HepG2 (cell line): Measurements from ENCODE around the gene ZBTB18. TPM values are rescaled to one million over a fixed set of nuclear protein-coding genes. Genes with fewer than 3 reads are reported as not detected.

Source experiments
- ATAC-seq: fragments of 200-7000 bp; cut with Tn5 transposase; 3 replicates; pipeline ENCODE4 v1.9.1; 2020; ENCODE audit warnings: mild to moderate bottlenecking, moderate library complexity
- BruUV-seq: library from RNA; stranded (reverse); fragments of 400-500 nt; replicated peaks from 2 replicates; lab custom pipeline; 2021; lab: Mats Ljungman, UMichigan
- CTCF ChIA-PET: fragments of 300-600 bp; formaldehyde crosslinking; extraction: SDS; loops from one replicate; lab custom pipeline; 2021; ENCODE audit warnings: low total read pairs, inconsistent platforms, low intra/inter-chr PET ratio; lab: Yijun Ruan, JAX
- POLR2A ChIA-PET: fragments of 350-600 bp; sonication (Branson Sonifier 250); formaldehyde crosslinking; loops from one replicate; lab custom pipeline; 2020; ENCODE audit warnings: antibody characterized with exemption, inconsistent platforms; lab: Yijun Ruan, JAX
- DNase-seq: peaks from one replicate; pipeline ENCODE4 v3.0.0-alpha.2; 2015; ENCODE audit warnings: low spot score
- FAIRE-seq: peaks from 3 replicates; lab custom pipeline; 2011; peaks lifted over from hg19 to GRCh38; lab: Jason Lieb, UNC
- H2AFZ ChIP-seq: one replicate; pipeline ENCODE4 v1.6.1; 2011; ENCODE audit warnings: low read length, inconsistent platforms
- H3K27ac ChIP-seq: fragments of 300-600 bp; 3 replicates; pipeline ENCODE4 v1.8.0; 2011; ENCODE audit warnings: mixed run types, mild to moderate bottlenecking, mixed read lengths, low read length, inconsistent platforms; ENCODE audit not compliant: insufficient read depth; ENCODE audit errors: extremely low read length
- H3K27me3 ChIP-seq, 2 experiments: fragments of 200-600 bp in 1 of 2; 2 replicates in 1 of 2; 3 replicates in 1 of 2; pipeline versions ENCODE4 v1.6.0 to v1.8.0; 2011; ENCODE audit warnings: low read length in 2 of 2, mild to moderate bottlenecking in 2 of 2, moderate library complexity in 2 of 2, inconsistent platforms in 1 of 2; ENCODE audit not compliant: insufficient read depth in 2 of 2, control insufficient read depth in 1 of 2
- H3K36me3 ChIP-seq, 2 experiments: fragments of 200-600 bp in 1 of 2; replicated peaks in 1 of 2; 2 replicates in 1 of 2; 3 replicates in 1 of 2; pipeline versions ENCODE4 v1.5.1 to v1.8.0; 2011; ENCODE audit warnings: low read length in 2 of 2, inconsistent platforms in 1 of 2; ENCODE audit not compliant: insufficient read depth in 2 of 2, control insufficient read depth in 1 of 2
- H3K4me1 ChIP-seq: 2 replicates; pipeline ENCODE4 v1.5.1; 2012; ENCODE audit warnings: low read length, inconsistent platforms; ENCODE audit not compliant: insufficient read depth
- H3K4me2 ChIP-seq: 2 replicates; pipeline ENCODE4 v1.6.0; 2011; ENCODE audit warnings: low read depth, low read length, inconsistent platforms
- H3K4me3 ChIP-seq, 3 experiments: fragments of 200-600 bp in 1 of 3; sonication (generic), shearing (Covaris generic) in 1 of 3; replicated peaks in 1 of 3; 2 replicates each; pipeline ENCODE4 v1.5.1; 2011 to 2016; ENCODE audit warnings: low read length in 3 of 3, inconsistent platforms in 2 of 3, low read depth in 2 of 3, mild to moderate bottlenecking in 2 of 3, control low read depth in 1 of 3, mixed read lengths in 1 of 3; ENCODE audit not compliant: insufficient read depth in 1 of 3
- H3K79me2 ChIP-seq: one replicate; pipeline ENCODE4 v1.6.1; 2011; ENCODE audit warnings: low read length, inconsistent platforms; ENCODE audit not compliant: insufficient read depth
- H3K9ac ChIP-seq: 2 replicates; pipeline ENCODE4 v1.6.0; 2011; ENCODE audit warnings: mild to moderate bottlenecking, low read depth, low read length, inconsistent platforms; ENCODE audit not compliant: insufficient read depth
- H3K9me3 ChIP-seq: 2 replicates; pipeline ENCODE4 v1.5.1; 2012; ENCODE audit warnings: mild to moderate bottlenecking, low read length
- H4K20me1 ChIP-seq: 2 replicates; pipeline ENCODE4 v1.6.0; 2011; ENCODE audit warnings: inconsistent platforms, mild to moderate bottlenecking, low read length, moderate library complexity; ENCODE audit not compliant: insufficient read depth
- CREB3 ChIP-seq: sonication (generic); formaldehyde crosslinking; IDR thresholded peaks from 2 replicates; pipeline ENCODE4 v1.5.0; 2020; ENCODE audit warnings: missing genetic modification reagents
- HES4 ChIP-seq: sonication (generic); formaldehyde crosslinking; IDR thresholded peaks from 2 replicates; pipeline ENCODE4 v1.9.0; 2021; ENCODE audit warnings: mild to moderate bottlenecking, missing genetic modification reagents, borderline replicate concordance
- HNF4G ChIP-seq, 2 experiments: sonication (generic) in 1 of 2; formaldehyde crosslinking in 1 of 2; IDR thresholded peaks; 2 replicates each; pipeline versions ENCODE4 v1.4.0 to v1.6.1; 2011 to 2020; ENCODE audit warnings: borderline replicate concordance in 2 of 2, low read depth in 2 of 2, mild to moderate bottlenecking in 2 of 2, low read length in 1 of 2, missing genetic modification reagents in 1 of 2, moderate library complexity in 1 of 2
- MAFF ChIP-seq: IDR thresholded peaks from 2 replicates; pipeline ENCODE4 v1.6.1; 2011; ENCODE audit warnings: low read depth, low read length, improper control_type of control experiment
- MAZ ChIP-seq, 2 experiments: sonication (generic) in 1 of 2; formaldehyde crosslinking in 1 of 2; IDR thresholded peaks; 2 replicates each; pipeline versions ENCODE4 v1.5.0 to v1.6.1; 2012 to 2020; ENCODE audit warnings: low read depth in 2 of 2, mild to moderate bottlenecking in 2 of 2, borderline replicate concordance in 1 of 2, improper control_type of control experiment in 1 of 2, low read length in 1 of 2, missing genetic modification reagents in 1 of 2, moderate library complexity in 1 of 2
- MTERF4 ChIP-seq: sonication (generic); formaldehyde crosslinking; IDR thresholded peaks from 2 replicates; pipeline ENCODE4 v1.8.0; 2023; ENCODE audit warnings: mild to moderate bottlenecking, missing genetic modification reagents
- POLR2AphosphoS2 ChIP-seq: IDR thresholded peaks from 2 replicates; pipeline ENCODE4 v1.6.1; 2011; ENCODE audit warnings: low read depth, low read length, improper control_type of control experiment
- SALL1 ChIP-seq: sonication (generic); formaldehyde crosslinking; IDR thresholded peaks from 2 replicates; pipeline ENCODE4 v1.8.0; 2022; ENCODE audit warnings: mild to moderate bottlenecking, missing genetic modification reagents
- SIX4 ChIP-seq: sonication (generic); formaldehyde crosslinking; IDR thresholded peaks from 2 replicates; pipeline ENCODE4 v1.4.0; 2020; ENCODE audit warnings: missing genetic modification reagents
- THRA ChIP-seq: sonication (generic); formaldehyde crosslinking; IDR thresholded peaks from 2 replicates; pipeline ENCODE4 v1.4.0; 2020; ENCODE audit warnings: missing genetic modification reagents, borderline replicate concordance
- TOE1 ChIP-seq: sonication (generic); formaldehyde crosslinking; IDR thresholded peaks from 2 replicates; pipeline ENCODE4 v1.4.0; 2020; ENCODE audit warnings: mild to moderate bottlenecking, missing genetic modification reagents
- ZC3H13 ChIP-seq: sonication (generic); formaldehyde crosslinking; IDR thresholded peaks from 2 replicates; pipeline ENCODE4 v1.8.1; 2023; ENCODE audit warnings: mild to moderate bottlenecking, missing genetic modification reagents, moderate library complexity
- ZNF12 ChIP-seq: sonication (generic); formaldehyde crosslinking; IDR thresholded peaks from 2 replicates; pipeline ENCODE4 v1.5.0; 2020; ENCODE audit warnings: missing genetic modification reagents
- ZNF180 ChIP-seq: sonication (generic); formaldehyde crosslinking; IDR thresholded peaks from 2 replicates; pipeline ENCODE4 v1.4.0; 2020; ENCODE audit warnings: low read depth, missing genetic modification reagents, borderline replicate concordance
- ZNF263 ChIP-seq: sonication (generic); formaldehyde crosslinking; IDR thresholded peaks from 2 replicates; pipeline ENCODE4 v1.4.0; 2020; ENCODE audit warnings: missing genetic modification reagents
- ZNF614 ChIP-seq: IDR thresholded peaks from 2 replicates; pipeline ENCODE4 v1.6.1; 2018; ENCODE audit warnings: missing biosample characterization, missing genetic modification reagents, inconsistent platforms, borderline replicate concordance
- ZNF652 ChIP-seq: IDR thresholded peaks from 2 replicates; pipeline ENCODE4 v1.6.1; 2016; ENCODE audit warnings: low read depth, borderline replicate concordance
- ZNF674 ChIP-seq: sonication (generic); formaldehyde crosslinking; IDR thresholded peaks from 2 replicates; pipeline ENCODE4 v1.5.0; 2020; ENCODE audit warnings: low read depth, mild to moderate bottlenecking, missing genetic modification reagents
- ZNF691 ChIP-seq: sonication (generic); formaldehyde crosslinking; IDR thresholded peaks from 2 replicates; pipeline ENCODE4 v1.4.0; 2020; ENCODE audit warnings: missing genetic modification reagents, low read depth, mild to moderate bottlenecking, borderline replicate concordance
- WGBS: methylation state at CpG from one replicate; pipeline ENCODE4 v1.1.6; 2017; ENCODE audit warnings: low lambda C conversion rate; 5-methylcytosine and 5-hydroxymethylcytosine counted together
- in situ Hi-C: cut with HindIII; loops from 2 replicates; pipeline ENCODE4 v1.10.0; 2017; ENCODE audit warnings: low pct_unique_long_range_greater_than_20kb; ENCODE audit not compliant: extremely low pct_ligation_motif_present
- intact Hi-C: fragments of 100-400 bp; cut with micrococcal nuclease; formaldehyde crosslinking; loops from one replicate; pipeline ENCODE4 v1.10.0; 2022; ENCODE audit not compliant: unreplicated experiment
- polyA plus RNA-seq, 8 experiments: library from polyadenylated mRNA; depleted of rRNA in 3 of 8; stranded (reverse) in 7 of 8; unstranded in 1 of 8; fragments of >200 nt; fragmentation: Illumina TruSeq in 4 of 8; extraction: Trizol in 4 of 8; gene quantifications; 2 replicates each; pipeline versions ENCODE4 v1.2.1 to v1.2.3, GENCODE V29; 2011 to 2016; ENCODE audit warnings: low read depth in 4 of 8, missing spikeins in 1 of 8, mixed read lengths in 1 of 8; ENCODE audit not compliant: insufficient read depth in 1 of 8
- total RNA-seq, 5 experiments: library from RNA; depleted of rRNA; stranded (reverse); fragments of >200 nt; fragmentation: Illumina TruSeq; extraction: Trizol; gene quantifications; 2 replicates each; pipeline ENCODE4 v1.2.3, GENCODE V29; 2016; ENCODE audit warnings: low read depth in 1 of 5

Gene ZBTB18
- total and polyA plus RNA-seq, 2 of the 13 experiments (the other 11 are each of a cell fraction or from before 2014, with no cell fraction given): 3.1 to 4.3 TPM

- TF ChIP-seq MAZ (IDR thresholded peaks at IDR 0.05; ENCODE audit: borderline replicate concordance, low read depth, low read length) (no peak), MAZ (CRISPR knock-in tag; IDR thresholded peaks at IDR 0.05; ENCODE audit: low read depth) (no peak), ZNF614 (CRISPR knock-in tag) (no peak), SALL1 (no peak), HNF4G (IDR thresholded peaks at IDR 0.05; ENCODE audit: borderline replicate concordance, low read depth, low read length) (no peak), HNF4G (CRISPR knock-in tag; IDR thresholded peaks at IDR 0.05; ENCODE audit: borderline replicate concordance, low read depth) (no peak), ZNF12 (CRISPR knock-in tag) (no peak), ZNF180 (CRISPR knock-in tag) (no peak)
Measured at GRCh38 chr1:244052728-244053312, 1.7 kb downstream of the ZBTB18 start (continued).

GRCh38 chr1:244053831-244054230 lies 2.7 kb downstream of the ZBTB18 start:
- BruUV-seq: no TSS peak
- ChIA-PET CTCF (no interaction called here), POLR2A (no interaction called here)
- no peak for ATAC-seq
- no peak overlapping the region for H2AFZ ChIP-seq
- FAIRE-seq: no peak
- H3K4me3 ChIP-seq: no peak overlapping the region
- H3K4me1 ChIP-seq: peaks cover 19% of the 10 kb centered on the region
- H3K36me3 ChIP-seq: peaks cover 3 to 15% of the 10 kb centered on the region in 2 experiments; a peak in 3 of 5 replicates
- H3K9ac ChIP-seq: no peak overlapping the region
- H4K20me1 ChIP-seq: no peaks in the 10 kb centered on the region
- no peaks in the 10 kb centered on the region for H3K9me3 ChIP-seq
- intact Hi-C loops (loop anchor here (10.0 kb wide), 1 partner anchor 401 kb away; the partner anchor contains the start of gene ADSS2), in situ Hi-C loops (no loop called here)
- no peak overlapping the region for H3K4me2 ChIP-seq
- H3K27me3 ChIP-seq: no peaks in the 10 kb centered on the region; a peak in 1 of 5 replicates
- H3K79me2 ChIP-seq: peaks cover 7% of the 10 kb centered on the region
- WGBS: 96% methylated on average over 11 of the region's 11 CpGs
- no peak for DNase-seq
- no peak overlapping the region for H3K27ac ChIP-seq
- TF ChIP-seq SIX4 (CRISPR knock-in tag): no peak
- TF ChIP-seq POLR2AphosphoS2: no peak
- TF ChIP-seq ZNF652 (CRISPR knock-in tag): no peak
- TF ChIP-seq TOE1 (CRISPR knock-in tag): no peak
- TF ChIP-seq ZNF674: no peak
- no peak for TF ChIP-seq ZNF263 (CRISPR knock-in tag)
- no peak for TF ChIP-seq CREB3 (CRISPR knock-in tag)
- no peak for TF ChIP-seq ZNF691 (CRISPR knock-in tag)
- TF ChIP-seq MTERF4 (CRISPR knock-in tag): no peak
- TF ChIP-seq MAFF: no peak
- TF ChIP-seq HES4: no peak
- no peak for TF ChIP-seq ZC3H13 (CRISPR knock-in tag)
- TF ChIP-seq THRA (CRISPR knock-in tag): no peak
